HTERT RPE-1 (cell line): ENCODE data around the gene DISP1.

Experiments used
- in situ Hi-C: fragments of 300-500 bp; cut with MboI; formaldehyde crosslinking; loops from 4 replicates; pipeline ENCODE4 v1.14.3; 2020; ENCODE audit warnings: low sequenced_read_pairs

DISP1 gene

DNA sequence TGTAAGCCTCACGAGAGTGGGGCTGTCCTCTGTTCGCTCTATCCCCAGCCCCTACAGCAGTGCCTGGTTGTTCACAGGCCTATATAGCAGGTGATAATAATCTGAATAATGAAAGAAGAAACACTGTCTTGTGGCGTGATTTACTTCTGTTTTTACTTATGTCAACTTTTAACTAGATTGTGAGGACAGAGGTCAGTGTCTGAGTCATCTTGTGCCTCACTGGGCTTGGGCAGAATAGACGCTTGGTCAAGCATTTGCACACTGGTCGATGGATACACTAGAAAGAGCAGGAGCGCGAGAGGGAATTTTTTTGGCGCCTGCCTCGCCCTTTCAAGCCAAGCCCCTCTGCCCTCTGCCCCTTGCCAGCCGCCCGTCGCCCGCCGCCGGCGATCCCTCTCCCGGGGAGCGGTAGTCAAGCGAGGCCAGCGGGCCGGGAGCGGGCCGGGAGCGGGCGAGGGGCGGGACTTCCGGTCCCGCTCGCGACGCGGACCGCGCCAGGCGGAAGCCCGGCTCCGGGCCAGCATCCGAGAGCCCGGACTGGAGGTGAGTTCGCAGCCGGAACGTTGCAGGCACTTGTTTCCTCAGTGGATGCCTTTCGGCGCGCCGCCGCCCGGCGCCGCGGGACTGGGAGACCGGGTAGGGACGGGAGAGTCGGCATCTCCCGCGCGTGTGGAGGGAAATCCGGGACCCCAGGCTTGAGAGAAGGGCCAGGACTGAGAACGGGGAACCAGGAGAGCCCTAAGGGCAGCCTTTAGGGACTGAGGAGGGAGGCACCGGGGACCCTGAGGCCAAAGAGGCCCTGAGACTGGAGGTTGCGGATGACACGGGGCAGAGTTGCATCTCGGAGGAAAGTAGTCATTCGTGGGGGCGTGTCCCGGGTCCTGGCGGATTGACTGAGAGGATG is at the start of gene DISP1:
Gene DISP1 (plus strand): TSS at position 504 of the 904 bp plus-strand sequence. CDS start 127,785 bp downstream, outside the sequence.
- in situ Hi-C loops, result no loop called here

DNA sequence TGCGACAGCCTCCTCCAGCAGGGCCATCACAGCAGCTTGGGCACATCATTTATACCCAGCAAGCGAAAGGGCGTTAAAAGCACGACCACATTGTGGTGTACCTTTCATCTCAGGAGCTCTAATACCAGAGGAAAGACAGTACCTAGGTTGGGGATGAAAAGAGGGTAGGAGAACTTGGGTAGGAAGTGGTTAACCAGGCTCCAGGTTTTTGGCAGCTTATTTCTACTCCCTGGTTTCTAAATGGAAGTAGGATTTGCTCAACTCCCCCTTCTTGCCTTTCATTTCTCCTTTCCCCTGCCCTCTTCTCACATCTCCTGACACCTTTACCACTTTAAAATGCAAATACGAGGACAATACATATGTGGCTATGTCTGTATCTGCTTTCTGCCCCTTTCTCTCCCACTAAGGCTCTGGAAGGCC is 47.7 kb upstream of the DISP1 start:
- in situ Hi-C loops, result no loop called here

DNA sequence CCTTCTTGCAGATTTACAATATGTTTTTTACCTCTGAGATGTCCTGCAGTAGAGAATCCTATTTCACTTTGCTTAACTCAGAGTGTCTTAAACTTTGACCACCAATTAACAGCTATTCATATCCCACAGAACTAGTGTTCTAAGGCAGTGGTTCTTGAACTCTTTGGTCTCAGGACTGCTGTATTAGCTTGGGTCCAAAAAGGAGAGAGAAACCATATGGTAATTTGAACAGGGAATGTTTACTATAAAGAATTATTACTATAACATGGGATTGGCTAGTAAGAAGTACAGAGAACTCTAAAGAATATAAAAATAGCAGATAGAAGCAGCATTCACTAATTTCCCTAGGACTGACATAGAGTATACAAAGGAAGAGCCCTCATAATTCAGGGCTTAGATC is 46.2 kb upstream of the DISP1 start:
- in situ Hi-C loops, result no loop called here

DNA sequence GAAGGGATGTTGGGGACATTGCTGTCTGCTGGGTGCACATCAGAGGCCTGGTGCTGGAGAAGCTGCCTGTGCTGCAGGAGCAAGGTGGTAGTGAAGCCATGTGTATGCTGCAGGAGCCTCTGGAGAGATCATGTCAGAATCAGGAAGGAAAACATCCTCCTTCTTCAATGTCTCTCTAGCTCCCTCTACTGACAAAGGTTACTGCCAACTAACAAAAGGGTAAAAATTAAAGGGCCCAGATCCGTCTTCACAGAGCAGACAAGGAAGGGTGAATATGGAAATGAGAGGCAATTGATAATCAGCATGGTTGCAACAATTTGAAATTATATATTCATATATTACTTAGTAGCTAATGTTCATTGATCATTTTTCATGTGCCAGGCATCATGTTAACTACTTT is 45.7 kb upstream of the DISP1 start:
- in situ Hi-C loops, result no loop called here

DNA sequence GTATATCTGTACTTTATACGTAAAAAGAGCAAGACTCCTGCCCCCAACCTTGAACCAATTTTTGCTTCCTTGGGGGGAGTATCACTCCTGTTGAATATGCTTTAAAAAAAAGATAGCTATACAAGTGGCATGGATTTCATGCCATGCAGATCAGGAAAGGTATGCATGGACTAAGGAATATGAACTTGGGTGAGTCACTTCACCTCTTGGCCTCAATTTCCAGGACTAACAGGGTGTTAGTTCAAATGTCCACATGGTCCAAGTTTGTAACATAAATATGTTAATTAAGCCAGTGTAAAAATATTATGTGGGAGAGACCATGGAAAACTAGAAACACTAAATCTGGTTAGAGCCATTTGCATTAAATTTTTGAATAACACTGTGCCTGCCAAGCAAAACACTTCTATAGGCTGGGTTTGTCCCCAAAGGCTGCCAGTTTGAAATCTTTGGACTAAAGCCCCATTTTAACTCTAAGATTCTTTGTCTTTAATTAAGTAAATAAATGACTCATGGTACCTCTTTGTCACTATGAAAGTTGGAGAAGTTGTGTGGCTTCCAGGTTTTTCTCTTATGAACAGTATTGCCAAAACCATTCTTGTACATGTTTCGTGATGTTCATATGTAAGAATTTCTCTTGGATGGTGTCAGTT is 44.7 kb upstream of the DISP1 start:
- in situ Hi-C loops, result no loop called here

DNA sequence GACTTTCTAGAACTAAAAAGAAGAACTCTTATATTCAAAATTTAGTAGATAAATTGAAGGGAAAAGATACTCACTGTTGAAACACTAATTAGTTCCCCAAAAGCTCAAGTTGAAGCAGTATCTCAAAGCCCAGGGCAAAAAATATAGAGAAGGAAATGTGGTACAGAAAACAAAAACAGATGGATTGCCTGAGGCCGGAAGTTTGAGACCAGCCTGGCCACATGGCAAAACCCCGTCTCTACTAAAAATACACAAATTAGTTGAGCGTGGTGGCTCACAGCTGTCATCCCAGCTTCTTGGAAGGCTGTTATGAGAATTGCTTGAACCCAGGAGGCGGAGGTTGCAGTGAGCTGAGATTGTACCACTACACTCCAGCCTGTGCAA is 41.9 kb upstream of the DISP1 start:
- in situ Hi-C loops, result no loop called here

DNA sequence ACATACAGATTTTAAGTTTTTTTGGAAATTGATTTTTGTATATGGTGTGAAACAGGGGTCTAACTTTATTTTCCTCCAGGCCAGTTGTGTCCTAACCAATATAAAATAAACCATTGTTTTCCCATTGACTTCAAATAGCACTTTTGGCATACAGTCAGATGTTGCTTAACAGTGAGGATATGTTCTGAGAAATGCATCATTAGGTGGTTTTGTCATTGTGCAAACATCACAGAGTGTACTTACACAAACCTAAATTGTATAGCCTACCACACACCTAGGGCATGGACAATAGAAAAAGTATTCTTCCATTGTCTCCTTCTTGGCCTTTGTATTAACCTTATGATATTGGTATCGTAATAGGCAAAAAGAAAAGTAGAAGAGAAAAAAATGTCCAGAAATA is 37.4 kb upstream of the DISP1 start:
- in situ Hi-C loops, result loop anchor here (25.0 kb wide), 1 partner anchor 310 kb away; no protein-coding TSS in a partner anchor

- in situ Hi-C loops, result loop anchor here (25.0 kb wide), 1 partner anchor 309 kb away; no protein-coding TSS in a partner anchor
Observed at GRCh38 chr1:222777977-222778376, 36.9 kb upstream of the DISP1 start.

GRCh38 chr1:222781251-222781650 is 33.6 kb upstream of the DISP1 start:
- in situ Hi-C loops, result loop anchor here (25.0 kb wide), 1 partner anchor 306 kb away; no protein-coding TSS in a partner anchor

GRCh38 chr1:222783051-222783450 is 31.8 kb upstream of the DISP1 start:
- in situ Hi-C loops, result loop anchor here (25.0 kb wide), 1 partner anchor 304 kb away; no protein-coding TSS in a partner anchor

DNA sequence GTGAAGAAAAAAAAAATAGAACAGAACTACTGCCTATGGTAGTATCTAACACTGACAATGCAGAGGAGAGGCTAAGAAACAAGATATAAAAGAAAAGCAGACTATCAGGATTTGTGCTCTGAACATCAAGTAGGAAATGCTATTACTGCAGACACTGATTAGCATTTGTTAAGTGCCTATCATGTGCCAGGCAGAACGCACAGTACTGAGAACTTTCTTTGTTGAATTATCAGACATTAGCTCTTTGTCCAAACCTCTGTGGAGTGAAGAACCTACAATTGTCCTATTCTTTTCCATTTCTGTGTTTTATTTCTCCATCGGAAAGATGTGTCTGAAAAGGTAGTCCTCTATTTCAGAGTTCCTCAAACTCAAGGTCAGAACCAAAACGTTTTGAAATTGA is 30.5 kb upstream of the DISP1 start:
- in situ Hi-C loops, result loop anchor here (25.0 kb wide), 1 partner anchor 303 kb away; no protein-coding TSS in a partner anchor

DNA sequence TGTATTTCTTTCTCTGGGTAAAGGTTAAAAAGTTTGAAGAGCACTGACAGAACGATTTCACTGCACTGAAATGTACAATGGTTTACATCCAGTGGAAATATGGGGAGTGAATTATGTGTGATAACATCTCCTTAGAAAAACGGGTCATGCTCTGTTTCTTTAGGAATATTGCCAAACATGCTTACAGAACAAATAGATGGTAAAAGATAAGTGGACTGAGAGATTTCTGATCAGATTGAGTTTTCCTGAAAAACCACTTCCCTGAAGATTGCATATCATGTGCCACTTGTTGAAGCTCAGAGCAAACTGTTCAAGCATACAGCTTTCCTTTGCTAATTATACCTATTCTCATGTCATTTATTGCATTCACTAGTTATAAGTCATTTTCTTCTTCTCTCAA is 29.9 kb upstream of the DISP1 start:
- in situ Hi-C loops, result loop anchor here (25.0 kb wide), 1 partner anchor 302 kb away; no protein-coding TSS in a partner anchor

DNA sequence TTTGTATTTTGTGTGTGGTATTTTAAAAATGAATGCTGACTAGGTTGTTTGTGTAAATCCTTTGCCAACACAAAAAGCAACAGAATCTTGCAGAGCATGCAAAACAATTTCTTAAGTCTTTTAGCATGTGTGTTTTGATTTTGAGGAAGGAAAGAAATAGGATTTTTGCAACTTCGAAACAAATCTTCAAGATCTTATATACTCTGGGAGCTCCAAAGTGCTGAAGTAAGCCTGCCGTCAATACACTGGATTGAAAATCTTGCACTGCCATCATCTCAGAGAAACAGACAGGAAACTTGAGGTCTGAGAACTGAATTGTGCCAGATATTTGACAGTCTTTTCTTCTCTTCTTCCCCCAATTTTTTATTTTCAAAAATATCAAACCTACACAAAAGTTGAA is 29.3 kb upstream of the DISP1 start:
- in situ Hi-C loops, result loop anchor here (25.0 kb wide), 1 partner anchor 302 kb away; no protein-coding TSS in a partner anchor

GRCh38 chr1:222786121-222786520 is 28.7 kb upstream of the DISP1 start:
- in situ Hi-C loops, result loop anchor here (25.0 kb wide), 1 partner anchor 301 kb away; no protein-coding TSS in a partner anchor

DNA sequence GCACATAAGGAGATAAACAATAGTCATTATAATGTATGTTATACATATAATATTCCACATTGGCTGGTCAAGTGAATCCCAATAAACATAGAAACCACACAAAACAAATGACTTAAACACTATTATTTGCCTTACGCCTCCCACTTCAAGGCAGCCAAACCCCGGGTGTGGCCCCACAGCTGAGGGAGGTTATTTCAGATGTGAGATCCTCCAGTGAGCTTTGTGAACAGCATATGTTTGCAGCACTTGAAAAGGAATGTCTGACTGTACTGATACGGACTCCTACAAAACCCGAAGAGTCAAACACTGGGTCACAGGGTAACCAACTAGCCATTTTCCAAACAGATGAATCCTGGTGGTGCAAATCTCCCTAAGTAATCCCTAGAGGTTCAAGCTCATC is 27.1 kb upstream of the DISP1 start:
- in situ Hi-C loops, result loop anchor here (25.0 kb wide), 1 partner anchor 300 kb away; no protein-coding TSS in a partner anchor

DNA sequence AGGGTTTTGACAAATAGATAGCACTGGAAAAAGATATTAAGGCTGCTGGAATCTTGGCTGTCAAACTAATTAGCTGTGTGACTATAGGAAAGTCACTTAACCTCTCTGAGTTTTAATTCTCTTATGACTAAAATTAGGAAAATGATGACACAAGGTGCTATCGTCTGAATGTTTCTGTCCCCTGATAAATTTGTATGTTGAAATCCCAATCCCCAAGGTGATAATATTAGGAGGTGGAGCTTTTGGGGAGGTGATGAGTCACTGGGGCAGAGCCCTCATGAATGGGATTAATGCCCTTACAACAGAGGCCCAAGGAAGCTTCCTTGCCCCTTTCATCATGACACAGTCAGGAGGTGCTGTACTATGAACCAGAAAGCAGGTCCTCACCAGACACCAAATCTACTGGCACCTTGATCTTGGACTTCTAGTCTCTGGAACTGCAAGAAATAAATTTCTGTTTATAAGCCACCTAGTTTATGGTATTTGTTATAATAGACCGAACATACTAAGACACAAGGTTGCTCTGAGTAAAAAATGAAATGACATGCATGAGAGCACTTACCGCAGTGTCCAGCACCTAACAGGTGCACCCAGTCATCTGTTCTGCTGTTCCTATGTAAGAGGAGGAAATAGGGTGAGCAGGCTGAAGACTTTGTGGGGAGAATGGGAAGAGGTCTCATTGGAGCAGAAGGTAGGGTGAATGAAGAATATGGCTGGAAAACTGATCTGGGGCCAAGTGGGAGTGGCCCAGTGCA is 26.3 kb upstream of the DISP1 start:
- in situ Hi-C loops, result loop anchor here (25.0 kb wide), 1 partner anchor 299 kb away; no protein-coding TSS in a partner anchor

GRCh38 chr1:222790115-222790514 is 24.7 kb upstream of the DISP1 start:
- in situ Hi-C loops, result loop anchor here (25.0 kb wide), 1 partner anchor 297 kb away; no protein-coding TSS in a partner anchor

GRCh38 chr1:222790520-222790919 is 24.3 kb upstream of the DISP1 start:
- in situ Hi-C loops, result loop anchor here (25.0 kb wide), 1 partner anchor 297 kb away; no protein-coding TSS in a partner anchor

- in situ Hi-C loops, result loop anchor here (25.0 kb wide), 1 partner anchor 296 kb away; no protein-coding TSS in a partner anchor
Observed at GRCh38 chr1:222791006-222791710, 23.7 kb upstream of the DISP1 start.

- in situ Hi-C loops, result loop anchor here (25.0 kb wide), 1 partner anchor 295 kb away; no protein-coding TSS in a partner anchor
Observed at GRCh38 chr1:222792744-222793143, 22.1 kb upstream of the DISP1 start.
